Dermis microvascular lymphatic vessel endothelial cell (primary cell): Measurements from ENCODE around the gene TPCN1. TPM values are rescaled to one million over a fixed set of nuclear protein-coding genes. Genes with fewer than 3 reads are reported as not detected.

Experiments used
- DNase-seq, 2 donors: peaks; one replicate each; pipeline versions ENCODE4 v3.0.0 to v3.0.0-alpha.2; 2010; ENCODE audit warnings: low read depth in 2 of 2
- total RNA-seq: library from RNA; depleted of rRNA; stranded (reverse); fragments of >200 nt; gene quantifications from 2 replicates; pipeline ENCODE4 v1.2.1, GENCODE V29; 2014

Gene TPCN1
- total RNA-seq, 1 donor from 2014 or later, result 5.5 TPM

- DNase-seq, result no peak
These were observed 19.1 kb downstream of the TPCN1 start for GRCh38 chr12:113240395-113240794.

DNA sequence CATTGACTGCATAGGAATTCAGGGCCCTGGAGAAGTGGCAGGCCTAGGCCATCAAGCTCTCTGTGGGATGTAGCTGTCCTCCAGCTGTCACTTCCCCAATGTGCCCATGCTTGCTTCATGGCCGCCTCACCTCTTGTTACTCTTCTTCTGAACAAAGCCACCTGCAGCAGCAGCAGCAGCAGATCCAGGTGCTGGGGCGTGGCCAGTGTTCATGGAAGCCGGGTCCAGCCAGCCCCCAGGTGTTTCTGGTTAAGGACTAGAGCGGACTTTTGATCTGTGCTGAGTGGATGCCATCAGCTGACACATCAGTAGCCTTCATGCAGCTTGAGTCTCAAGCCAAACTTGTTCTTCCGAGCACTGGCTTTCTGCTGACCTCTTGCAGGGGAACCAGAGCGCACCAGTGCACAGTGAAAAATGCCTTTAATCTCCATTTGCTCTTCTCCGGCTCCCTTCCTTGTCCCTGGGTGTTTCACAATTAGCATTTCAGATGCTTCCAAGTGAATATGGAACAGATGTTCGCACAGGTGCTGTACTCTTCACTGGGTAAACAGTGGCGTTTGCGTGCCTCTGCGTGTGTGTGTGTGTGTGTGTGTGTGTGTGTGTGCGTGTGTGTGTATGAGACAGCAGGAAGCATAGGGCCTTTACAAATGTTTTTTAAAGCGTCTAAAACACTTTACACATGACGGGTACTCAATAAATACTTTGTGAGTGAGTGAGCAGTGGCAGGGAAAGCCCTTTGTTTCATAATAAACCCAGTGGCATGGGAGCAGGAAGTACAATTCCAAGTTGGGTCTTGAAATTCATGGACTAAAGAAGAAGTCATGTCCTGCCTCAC, 20.1 kb downstream of the TPCN1 start:
- DNase-seq, result peak; percentile 65 to 86

DNA sequence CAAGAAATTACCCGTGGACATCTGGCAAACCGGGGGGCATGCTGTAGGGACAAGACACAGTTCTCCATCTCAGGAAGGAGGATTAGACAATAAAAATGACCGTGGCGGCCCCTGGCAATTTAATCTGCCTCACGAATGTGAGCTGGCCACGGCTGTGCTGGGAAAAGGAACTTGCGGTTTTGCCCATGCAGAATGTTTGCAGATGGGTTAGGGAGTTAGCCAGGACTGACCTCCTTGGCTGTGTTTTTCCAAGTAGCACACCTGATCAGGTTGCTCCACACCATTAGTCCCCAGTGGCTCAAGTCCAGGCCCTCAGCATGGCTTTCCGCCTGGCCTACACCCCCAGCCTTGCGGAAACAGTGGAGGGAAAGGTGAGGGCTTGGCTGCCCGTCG, 20.8 kb downstream of the TPCN1 start:
- DNase-seq, result no peak

DNA sequence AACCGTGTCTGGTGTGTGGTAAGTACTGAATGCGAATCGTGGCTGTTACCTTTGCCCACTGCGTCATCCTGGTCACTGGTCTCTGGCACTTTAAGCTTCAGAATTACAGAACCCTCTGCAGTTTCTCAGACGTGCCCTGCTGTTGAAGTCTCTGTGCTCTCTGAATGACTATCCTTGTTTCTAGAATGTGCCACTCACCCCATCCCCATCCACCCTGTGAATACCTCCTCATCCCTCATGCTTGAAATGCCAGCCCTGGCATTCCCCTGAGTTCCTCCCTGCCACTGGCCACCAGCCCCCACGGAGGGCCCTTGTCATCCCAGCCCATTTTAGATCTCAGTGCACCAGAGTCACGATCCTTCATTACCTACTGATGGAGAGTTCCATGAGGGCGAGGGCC, 21.3 kb downstream of the TPCN1 start:
- DNase-seq, result no peak

- DNase-seq, result peak in 1 of 2 donors; percentile 71
These were observed 22.8 kb downstream of the TPCN1 start for GRCh38 chr12:113244047-113244460.

DNA sequence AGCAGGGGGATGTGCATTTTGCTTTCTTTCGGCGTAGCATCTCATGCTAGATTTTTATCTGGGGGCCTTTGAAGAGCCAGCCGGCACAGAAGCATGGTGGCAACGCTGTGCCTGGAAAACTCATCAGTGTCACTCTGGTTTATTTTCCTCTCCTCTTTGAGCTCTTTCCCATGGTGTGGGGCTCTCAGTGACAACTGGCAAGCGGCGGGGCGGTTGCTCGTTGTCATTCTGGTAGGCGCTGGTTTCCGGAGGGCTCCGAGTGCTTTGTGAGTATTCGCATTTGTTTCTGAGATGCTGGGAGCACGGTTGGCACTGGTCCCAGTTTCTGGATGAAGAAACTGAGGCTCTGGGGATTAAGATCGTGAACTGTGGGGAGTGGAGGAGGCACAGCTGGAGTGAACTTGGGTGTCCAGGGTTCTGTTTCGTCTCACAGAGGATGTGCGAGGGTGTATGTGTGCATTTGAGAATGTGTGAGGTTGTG, 23.3 kb downstream of the TPCN1 start:
- DNase-seq, result no peak

GRCh38 chr12:113245695-113246477, 24.6 kb downstream of the TPCN1 start:
- peak; percentile 81 to 91 for DNase-seq

- DNase-seq, result no peak
These were observed 25.3 kb downstream of the TPCN1 start for GRCh38 chr12:113246478-113247122.

- peak in 1 of 2 donors; percentile 73 for DNase-seq
These were observed 26.1 kb downstream of the TPCN1 start for GRCh38 chr12:113247123-113248050.

DNA sequence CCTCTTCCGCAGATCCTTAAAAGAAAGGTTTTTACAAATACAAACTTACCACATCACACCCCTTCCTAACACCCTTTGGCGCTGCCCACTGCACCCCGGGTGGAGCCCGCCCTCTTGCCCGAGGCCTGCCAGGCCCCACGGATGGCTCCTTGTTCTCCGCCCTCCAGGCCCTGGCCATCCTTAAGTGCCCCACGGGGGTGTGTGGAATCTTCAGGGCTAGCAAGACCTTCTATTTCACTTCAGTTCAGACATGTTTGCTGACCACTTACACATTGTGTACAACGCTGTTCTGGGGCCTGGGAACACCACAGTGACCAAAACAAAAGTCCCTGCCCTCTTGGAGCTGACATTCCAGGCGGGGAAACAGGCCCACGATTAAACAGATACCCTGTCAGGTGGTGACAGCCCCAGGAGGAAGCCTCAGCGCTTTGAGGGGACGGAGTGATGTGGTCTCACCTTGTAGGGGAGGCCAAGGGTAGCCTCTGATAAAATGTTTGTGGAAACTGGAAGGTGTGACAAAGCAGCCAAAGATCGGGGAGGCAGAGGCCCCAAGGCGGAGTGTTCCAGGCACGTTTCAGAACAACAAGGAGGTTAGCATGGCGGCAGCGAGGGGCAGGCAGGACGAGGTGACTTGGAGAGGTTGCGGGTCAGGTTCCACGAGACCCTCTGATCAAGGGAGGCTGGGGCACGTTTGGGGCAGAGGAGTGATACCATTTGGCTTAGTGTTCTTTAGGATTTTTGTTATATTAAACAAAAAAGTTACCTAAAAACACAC, 27.0 kb downstream of the TPCN1 start:
- no peak for DNase-seq

GRCh38 chr12:113248842-113249435, 27.7 kb downstream of the TPCN1 start:
- no peak for DNase-seq

GRCh38 chr12:113249546-113249945, 28.3 kb downstream of the TPCN1 start:
- DNase-seq, result no peak

DNA sequence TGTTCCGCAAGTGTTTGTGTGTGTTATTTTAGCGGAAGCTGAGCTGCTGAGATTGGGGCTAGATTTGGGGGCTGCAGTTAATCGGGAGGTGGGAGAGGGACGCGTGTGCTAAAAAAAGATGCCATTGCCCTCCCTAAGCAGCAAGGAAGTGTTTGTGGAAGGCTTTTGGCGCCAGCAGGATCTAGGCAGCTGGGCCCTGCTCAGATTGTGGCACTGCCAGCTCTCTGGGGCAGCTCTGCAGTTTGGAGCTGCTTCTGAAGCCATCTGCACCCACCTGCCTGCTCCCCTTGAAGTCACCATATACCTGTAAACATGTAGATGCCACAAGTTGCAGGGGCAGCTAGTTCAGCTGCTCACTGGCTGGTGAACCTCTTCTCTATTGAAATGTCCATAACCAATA, 28.8 kb downstream of the TPCN1 start:
- no peak for DNase-seq

DNA sequence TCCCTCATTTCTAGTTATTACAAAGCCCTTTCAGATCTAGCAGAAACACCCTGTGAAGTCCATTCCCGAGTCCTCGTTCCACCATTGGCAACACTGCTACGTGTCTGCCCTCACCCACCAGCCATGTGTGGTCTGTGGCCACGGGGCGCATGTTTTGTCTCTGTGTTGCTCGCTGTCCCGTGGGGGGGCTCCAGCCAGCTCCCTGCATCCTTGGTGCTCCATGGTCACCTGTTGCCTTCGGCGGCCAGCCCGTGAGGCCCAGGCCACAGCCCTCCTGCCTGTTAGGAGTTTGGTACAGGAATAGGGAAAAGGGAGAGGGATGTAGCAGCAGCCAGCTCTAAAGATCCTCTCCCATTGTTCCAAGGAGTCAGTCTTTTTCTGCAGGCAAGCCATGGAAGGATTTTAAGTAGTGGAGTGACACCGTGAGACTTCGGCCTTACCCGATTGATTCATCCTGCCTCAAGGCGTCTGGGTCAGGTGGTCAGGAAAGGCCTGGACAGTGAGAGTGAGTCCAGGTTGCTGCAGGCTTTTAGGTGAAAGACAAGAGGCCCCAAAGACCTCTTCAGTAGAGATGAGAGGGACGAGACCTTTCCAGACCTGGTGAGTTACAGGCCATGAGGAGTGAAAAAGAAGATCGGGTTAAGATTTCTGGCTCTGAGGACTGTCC, 30.3 kb downstream of the TPCN1 start:
- no peak for DNase-seq

GRCh38 chr12:113252494-113252893, 31.2 kb downstream of the TPCN1 start:
- no peak for DNase-seq

DNA sequence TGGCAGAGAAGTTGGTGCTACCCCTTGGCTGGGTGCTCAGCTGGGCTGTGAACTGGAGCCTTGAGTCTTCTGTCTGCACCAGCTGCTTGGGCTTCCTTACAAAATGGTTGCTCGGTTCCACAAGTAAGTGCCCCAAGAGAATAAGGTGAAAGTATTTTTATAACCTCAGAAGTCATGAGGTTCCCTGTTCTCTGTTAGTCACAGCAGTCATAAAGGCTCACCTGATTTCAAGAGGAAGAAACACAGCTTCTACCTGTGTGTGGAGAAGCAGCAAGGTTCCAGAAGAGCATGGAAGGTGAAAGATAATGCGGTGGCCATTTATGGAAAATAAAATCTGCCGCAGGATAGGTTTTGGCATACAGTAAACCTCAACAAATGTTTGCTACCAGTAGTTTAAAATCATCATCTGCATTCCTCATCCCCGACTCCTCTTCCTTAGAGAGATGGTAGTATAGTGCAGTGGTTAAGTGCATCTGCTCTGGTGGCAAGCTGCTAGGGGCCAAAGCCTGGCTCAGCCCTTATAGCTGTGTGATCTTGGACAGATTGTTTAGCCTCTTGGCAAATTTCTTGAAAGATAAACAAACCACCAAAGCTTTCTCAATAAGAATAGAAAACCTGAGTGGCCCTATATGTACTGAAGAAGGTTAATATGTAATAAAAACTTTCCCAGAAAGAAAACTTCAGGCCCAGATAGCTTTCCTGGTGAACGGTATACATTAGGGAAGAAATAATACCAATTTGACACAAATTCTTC, 32.4 kb downstream of the TPCN1 start:
- no peak for DNase-seq

DNA sequence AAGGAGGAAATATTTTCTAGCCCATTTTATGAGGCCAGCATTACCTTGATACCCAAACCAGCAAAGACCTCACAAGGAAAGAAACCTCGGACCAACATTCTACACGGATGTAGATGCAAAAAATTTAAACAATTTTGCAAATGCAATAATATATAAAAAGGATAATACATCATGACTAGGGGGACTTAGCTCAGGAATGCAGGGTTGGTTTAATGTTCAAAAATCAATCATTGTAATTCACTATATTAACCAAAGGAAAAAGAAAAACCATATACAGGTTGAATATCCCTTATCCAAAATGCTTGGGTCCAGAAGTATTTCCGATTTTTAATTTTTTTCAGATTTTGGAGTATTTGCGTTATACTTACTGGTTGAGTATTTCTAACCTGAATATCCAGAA, 33.0 kb downstream of the TPCN1 start:
- no peak for DNase-seq

DNA sequence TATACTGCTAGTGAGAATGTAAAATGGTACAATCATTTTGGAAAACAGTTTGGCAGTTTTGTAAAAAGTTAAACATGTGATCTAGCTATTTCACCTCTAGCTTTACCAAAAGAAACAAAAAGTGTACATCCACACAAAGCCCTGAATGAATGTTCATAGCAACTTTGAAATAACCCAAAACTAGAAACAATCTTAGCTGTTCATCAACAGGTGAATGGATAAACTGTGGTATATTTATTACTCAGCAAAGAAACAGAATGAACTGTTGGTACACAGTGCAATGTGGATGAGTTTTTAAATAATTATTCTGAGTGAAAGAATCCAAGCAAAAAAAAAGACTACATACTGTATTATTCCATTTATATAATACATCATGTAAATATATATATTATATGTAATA, 36.3 kb downstream of the TPCN1 start:
- no peak for DNase-seq

DNA sequence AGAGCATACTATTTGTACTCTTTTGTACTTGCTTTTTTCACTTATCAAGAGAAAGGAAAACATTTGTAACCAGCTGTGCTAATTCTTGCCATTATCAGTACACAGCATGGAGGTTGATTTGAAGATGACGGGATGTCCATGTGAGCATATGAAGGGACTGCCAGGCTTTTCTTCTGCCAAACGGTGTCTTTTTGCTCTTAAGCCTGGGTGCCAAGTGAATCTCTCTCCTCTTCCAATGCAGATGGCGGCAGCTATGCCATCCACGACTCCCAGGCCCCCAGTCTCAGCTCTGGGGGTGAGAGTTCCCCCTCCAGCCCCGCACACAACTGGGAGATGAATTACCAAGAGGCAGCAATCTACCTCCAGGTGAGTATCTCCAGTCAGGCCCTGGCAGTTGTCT, 38.9 kb downstream of the TPCN1 start:
- DNase-seq, result no peak
